ENCODE results near the gene SHISA7.

Gene SHISA7

DNA sequence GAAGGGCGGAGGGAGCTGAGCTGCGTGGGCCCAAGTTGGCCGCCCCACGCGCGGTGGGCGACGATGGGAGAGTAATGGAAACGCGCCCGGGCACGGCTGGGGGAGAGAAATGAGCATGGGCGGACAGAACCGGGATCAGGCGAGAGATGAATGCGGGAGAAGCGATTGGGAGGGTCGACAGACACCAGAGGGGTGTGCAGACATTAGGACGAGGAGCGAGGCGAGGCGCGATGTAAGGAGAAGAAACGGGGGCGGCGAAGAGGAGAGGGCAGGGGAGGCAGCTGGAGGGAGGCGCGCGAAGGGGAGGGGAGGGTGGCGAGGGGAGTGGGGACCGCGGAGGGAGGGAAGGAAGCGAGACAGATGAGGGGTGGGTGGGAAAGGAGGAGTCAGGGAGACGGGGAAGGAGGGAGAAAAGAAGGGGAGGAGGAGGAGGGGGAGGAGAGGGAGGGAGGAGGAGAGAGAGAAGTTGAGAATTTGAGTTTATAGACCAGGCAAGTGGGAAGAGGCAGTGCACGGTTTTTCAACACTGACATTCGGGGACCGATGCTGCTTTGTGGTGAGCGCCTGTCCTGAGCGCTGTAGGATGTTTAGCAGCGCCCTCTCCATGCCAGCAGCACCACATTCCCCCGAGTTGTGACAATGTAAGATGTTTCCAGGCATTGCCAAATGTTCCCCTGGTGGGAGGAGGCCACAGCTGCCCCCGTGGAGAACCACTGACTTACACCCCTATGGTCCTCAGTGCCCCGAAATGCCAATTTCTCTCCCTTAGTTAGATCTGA lies at the start of gene SHISA7:
SHISA7 (minus strand) TSS at position 256 of the 779 bp plus-strand sequence. CDS start 437 bp downstream, outside the sequence.
- DNase-seq (ENCODE audit: low read depth in 1 of 2, low spot score in 1 of 2): no peak

DNA sequence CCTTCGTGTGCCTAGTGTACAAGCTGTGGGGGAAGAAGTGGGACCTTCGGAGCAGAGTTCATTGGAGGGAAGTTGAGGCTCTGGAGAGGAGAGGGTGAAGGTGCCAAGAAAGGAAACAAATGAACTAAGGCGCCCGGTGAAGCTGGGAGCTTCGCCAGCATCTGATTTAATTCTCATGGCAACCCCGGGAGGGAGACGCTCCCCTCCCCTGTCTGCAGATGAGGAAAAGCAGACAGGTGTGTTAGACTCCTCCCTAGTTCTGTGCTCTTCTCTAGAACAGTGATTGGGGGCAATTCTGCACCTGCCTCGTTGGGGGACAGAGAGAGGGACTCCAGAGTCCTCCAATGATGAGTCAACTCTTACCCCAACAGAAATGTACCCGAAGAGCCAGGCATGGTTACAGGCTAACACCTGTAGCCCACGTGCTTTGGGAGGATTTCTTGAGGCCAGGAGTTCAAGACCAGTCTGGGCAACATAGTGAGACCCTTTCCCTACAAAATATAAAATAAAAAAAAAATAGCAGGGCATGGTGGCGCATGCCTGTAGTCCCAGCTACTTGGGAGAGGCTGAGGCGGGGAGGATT lies 49.4 kb upstream of the SHISA7 start:
- DNase-seq (ENCODE audit: low read depth in 1 of 2, low spot score in 1 of 2): no peak

DNA sequence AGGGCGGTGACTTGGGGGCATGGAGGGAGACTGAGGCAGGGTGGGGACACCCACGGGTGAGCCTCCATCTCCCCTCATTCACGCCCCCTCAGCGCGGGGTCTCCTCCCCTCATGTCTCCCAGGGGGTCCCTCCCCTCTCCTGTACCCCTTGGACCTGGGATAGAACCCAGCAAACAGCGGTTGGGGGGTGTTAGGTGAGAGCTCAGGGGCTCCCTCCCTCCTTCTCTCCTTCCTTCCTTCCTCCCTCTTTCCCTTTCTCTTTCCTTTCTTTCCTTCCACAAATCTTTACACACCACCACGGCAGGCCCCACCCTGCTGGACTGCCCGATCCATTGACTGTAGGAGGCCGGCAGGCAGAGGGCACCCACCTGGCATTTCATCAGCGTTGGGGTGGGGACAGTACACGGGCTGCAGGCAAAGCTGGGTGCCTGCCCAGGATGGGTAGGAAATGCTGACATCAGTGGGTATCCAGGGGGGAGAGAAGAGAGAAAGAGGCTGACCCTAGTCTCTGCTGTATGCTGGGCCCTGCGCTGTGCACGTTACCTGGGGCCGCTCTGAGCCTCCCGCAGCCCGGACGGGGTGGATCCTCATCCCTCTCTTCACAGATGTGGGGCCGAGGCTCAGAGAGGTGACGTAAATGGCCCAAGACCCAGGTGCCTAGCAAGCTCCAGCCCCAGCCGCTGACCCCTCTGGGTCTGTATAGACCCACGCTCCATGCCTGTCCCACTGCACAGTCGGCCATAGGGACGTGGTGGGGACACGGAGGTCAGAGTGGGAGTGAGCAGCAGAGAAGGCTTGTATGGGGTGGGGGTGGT lies 48.7 kb upstream of the SHISA7 start:
- no peak for DNase-seq (ENCODE audit: low read depth in 1 of 2, low spot score in 1 of 2)

DNA sequence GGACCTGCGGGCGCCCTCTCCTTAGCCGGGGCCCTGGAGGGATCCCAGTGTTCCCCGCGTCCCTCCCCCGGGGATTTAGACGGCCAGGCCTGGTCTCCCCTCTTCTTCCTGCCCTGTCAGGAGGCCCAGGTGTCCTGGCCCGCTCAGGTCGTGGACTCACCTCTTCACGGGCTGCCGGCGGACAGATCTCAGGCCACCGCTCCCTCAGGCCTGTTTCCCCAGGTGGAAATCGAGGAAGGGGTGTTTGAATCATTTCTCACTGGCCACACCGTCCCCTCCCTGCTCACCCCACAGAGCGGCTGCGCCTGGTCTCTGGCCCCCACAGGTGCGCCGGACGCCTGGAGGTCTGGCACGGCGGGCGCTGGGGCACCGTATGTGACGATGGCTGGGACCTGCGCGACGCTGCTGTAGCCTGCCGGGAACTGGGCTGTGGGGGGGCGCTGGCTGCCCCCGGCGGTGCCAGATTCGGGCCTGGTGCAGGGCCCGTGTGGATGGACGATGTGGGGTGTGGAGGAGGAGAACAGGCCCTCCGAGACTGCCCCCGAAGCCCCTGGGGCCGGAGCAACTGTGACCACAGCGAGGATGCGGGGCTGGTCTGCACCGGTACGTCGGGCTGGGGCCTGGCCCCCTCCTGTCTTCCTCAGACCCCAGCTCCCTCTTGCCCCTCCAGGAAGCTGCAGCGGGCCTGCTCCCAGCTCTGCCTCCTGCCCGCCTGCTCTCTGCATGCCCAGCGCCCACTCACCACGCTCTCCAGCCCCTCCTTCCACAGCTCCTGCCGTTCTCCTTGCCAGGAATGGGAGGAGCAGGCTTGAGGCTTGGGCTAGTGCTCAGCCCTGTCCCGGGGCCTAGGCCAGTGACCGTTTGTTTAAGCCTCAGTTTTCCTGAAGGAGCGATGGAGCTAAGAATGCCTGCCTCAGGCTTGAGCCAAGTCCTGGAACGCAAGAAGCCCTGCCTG lies 47.7 kb upstream of the SHISA7 start:
- no peak for DNase-seq (ENCODE audit: low read depth in 1 of 2, low spot score in 1 of 2)

DNA sequence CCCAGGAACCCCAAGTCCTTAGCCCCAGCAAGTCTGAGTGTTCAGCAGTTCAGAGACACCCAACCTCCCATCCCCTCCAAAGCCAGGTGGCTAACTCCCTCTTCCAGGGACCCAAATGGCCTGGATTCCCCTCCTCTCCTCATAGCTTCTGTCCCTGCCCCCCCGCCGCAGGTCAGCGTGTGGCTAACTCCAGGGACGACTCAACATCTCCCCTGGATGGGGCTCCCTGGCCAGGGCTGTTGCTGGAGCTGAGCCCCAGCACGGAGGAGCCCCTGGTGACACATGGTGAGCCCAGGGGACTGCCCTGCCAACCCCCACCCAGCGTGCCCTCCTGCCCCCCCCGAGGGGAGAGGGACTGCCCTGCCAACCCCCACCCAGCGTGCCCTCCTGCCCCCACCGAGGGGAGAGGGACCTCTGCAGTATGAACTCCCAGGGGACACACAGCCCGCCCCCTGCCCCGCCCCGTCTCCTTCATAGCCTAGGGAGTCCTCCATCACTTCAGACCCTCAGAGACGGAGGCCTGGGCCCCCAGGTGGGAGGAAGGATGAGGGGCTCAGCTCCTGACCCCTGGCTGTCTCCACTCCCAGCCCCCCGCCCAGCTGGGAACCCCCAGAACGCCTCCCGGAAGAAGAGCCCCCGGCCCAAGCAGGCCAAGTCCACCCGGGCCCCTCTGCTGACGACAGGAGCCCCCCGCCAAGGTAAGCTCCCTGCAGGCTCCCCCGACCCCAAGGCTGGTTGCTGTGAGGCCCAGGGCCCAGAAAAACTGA lies 46.8 kb upstream of the SHISA7 start:
- DNase-seq (ENCODE audit: low read depth in 1 of 2, low spot score in 1 of 2): no peak

DNA sequence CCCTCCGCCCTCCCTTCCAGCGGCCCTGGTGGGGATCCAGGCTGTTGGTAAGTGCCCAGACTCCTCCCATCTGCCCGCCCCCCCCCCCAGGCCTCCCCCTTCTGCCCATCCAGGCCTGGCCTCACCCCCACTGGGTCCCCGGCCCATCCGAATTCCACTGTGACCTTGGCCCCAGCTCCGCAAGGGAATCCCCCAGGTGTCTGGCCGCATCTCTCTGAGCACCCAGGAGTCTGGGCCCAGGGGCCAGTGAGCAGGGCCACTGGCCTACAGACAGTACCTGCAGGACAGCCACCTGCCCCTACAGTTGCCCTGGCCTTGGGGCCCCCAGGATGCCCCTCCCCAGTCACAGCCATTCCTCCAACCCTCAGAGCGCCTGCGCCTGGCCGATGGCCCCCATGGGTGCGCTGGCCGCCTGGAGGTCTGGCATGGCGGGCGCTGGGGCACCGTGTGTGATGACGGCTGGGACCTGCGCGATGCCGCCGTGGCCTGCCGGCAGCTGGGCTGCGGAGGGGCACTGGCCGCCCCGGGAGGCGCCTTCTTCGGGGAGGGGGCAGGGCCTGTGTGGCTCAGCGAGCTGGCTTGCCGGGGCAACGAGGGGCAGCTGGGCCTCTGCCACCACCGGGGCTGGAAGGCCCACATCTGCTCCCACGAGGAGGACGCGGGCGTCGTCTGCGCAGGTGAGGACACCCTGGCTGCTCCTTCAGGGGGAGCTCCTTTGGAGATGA lies 46.0 kb upstream of the SHISA7 start:
- DNase-seq (ENCODE audit: low read depth in 1 of 2, low spot score in 1 of 2): no peak

DNA sequence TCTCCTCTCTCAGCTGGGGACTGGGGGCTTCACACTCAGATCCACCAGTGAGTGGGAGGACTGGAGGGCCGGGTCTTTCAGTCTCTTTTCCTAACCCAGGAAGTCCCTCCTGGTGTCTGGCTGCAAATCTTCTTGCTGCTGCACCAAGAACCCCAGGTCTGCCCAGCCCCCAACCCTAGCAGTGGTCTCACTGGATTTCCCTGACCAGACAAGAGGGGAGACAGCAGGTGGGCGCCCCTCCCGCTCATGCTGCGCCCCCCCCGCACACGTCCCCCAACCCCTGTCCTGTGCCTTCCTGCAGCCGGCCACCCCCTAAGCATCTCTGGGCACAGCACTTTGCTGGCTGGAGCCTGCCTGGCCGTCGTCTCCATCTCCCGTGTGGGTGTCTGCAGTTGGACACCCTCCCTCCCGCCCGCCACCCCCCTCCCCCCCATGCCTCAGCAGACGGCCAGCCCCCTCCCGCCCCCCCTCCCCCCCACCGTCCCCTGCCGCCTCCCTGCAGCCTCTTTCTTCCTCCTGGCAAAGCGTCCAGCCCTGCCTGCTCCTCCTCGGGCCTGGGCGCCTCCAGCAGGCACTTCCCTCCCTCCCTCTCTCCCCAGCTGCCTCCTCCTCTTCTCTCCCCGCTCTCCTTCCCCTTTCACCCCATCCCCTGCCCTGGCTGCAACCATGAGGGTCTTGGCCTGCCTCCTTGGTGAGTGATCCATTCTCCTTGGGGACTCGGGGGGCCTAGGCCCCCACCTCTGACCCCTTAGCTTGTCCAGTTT lies 45.0 kb upstream of the SHISA7 start, which contains the start of gene SSC5D:
SSC5D (plus strand) TSS at position 513 of the 764 bp plus-strand sequence; CDS start at position 667, 154 bp downstream.
- DNase-seq (ENCODE audit: low read depth in 1 of 2, low spot score in 1 of 2): no peak

DNA sequence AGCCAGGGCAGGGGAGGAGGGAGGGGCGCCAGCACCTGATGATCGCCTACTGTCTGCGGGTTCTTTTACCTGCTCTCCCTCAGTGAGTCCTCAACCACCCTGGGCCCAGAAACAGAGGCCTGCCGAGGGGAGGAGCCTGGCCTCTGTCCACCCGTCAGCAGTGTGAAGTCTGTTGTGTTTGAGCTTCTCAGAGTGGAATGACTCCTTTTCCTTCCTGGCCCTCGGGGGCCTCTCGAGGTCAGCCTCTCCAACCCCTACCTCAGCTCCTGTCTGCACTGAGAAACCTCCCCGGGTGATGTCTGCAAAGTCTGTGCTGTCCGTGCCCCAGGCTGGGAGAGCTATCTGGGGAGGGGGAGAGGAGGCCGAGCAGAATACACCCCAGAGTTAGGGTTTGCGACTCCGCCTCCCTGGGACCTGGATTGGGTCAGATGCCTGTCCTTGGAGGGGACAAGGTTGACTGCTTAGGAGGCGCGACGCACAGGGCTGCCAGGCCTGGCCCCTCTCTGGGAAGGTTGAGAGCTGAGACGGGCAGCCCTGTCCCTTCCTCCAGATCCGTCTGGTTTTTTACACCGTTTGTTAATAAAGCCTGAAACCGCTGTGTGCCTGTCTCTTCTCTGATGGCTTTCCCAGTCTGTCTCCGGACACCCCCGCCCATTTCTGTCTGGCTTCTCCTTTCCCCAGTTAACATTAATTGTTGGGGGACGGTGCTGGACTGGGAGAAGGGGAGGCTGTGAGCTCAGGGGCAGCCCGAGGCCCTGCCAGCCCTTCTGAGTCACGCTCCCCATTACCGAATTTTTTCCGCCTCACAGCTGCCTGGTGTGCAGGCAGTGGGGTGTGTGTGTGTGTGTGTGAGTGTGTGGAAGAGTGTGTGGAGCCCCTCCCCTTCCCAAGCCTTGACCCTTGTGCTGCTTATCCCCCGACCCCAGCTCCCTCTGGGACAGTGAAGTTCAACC lies 44.1 kb upstream of the SHISA7 start:
- DNase-seq (ENCODE audit: low read depth in 1 of 2, low spot score in 1 of 2): no peak

DNA sequence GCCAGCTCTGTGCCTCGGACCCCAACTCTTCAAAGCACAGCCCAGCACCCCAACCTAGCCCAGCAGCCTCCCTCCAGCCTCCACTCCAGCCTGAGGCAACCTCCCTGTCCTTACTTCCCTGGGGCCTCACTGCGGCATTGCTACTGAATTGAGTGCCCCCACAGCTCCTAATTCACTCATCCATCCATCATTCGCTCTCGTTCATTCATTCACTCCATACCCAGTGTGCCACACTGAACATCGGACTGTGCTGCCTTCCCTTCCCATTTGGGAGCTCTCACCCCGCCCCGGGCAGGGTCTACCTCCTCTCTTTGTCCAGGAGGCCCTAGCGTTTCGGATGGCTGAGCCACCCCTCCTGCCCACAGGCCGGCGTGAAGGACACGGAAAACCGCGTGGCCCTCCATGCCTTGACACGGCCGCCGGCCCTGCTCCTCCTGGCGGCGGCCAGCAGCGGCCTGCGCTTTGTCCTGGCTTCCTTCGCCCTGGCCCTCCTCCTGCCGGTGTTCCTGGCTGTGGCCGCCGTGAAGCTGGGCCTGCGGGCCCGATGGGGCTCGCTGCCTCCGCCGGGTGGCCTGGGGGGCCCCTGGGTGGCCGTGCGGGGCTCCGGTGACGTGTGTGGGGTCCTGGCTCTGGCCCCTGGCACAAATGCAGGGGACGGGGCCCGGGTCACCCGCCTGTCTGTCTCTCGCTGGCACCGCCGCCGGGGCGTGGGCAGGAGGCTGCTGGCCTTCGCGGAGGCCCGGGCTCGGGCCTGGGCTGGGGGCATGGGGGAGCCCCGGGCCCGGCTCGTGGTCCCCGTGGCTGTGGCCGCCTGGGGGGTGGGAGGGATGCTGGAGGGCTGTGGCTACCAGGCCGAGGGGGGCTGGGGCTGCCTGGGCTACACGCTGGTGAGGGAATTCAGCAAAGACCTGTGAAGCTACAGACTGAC lies 43.2 kb upstream of the SHISA7 start:
- DNase-seq (ENCODE audit: low read depth in 1 of 2, low spot score in 1 of 2): no peak

DNA sequence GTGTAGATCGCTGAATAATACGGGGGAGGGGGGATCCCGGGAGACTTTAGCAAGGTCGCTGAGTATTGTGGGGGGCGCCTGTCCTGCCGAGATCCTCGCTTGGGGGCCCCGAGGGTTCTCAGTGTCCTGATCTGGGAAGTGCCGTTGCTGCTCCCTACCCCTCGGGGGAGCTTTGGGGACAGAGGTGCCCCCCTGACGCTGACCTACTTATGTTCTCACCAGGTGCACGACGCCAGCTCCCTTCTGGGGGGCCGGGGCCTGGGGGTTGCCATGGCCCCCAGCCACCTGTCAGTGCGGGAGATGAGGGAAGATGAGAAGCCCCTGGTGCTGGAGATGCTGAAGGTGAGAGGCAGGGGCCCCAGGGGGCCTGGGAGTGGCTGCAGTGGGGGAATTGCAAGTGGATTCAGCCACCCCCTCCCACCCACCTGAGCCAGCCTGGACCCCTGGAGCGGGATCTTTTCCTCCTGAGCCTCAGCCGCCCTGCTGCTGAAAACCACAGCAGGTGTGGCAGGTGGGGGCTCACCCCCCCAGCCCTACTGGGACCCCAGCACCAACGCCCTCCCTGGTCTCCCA lies 42.4 kb upstream of the SHISA7 start:
- no peak for DNase-seq (ENCODE audit: low read depth in 1 of 2, low spot score in 1 of 2)

DNA sequence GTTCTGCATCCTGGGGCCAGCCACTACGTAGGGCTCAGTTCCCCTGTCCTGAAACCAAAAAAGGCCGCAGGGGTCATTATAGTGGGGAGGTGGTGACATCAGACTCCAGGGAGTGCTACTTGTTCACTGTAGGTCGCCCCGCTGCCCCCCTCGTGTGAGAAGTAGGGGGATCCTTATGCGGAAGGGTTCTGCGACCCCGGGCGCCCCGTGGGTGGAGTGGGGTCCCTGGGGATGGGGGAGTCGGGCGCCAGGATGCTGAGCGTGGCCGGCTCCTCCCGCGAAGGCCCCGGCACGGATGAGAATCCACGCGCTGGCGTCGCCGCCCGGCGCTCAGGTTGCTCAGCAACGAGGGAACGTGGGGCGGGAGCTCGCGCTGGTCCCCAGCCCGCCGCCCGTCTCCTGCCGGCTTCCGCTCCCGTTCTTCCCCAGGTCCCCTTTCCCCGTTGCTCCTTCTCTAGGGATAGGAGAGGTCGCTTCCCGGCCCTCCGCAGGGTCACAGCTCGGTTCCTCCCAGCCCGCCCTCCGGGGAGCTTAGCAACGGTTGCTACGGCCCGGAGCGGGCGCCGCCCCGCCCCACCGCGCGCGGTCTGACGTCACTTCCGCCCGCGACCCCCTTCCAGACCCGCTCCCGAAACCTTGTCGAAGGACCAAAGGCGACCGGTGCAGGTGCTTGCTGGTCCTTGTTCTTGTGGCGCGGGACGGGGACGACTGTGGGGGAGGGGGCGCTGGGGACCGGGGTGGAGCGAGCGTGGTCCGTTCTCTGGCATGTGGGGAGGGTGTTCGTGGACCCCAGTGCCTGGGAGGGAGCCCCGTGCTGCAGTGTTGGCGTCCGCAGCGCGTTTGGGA lies 41.7 kb upstream of the SHISA7 start, which contains the start of gene NAT14:
NAT14 (plus strand) TSS at position 596 of the 846 bp plus-strand sequence. CDS start 521 bp downstream, outside the sequence.
- peak; percentile 13 to 51 for DNase-seq (ENCODE audit: low read depth in 1 of 2, low spot score in 1 of 2)

DNA sequence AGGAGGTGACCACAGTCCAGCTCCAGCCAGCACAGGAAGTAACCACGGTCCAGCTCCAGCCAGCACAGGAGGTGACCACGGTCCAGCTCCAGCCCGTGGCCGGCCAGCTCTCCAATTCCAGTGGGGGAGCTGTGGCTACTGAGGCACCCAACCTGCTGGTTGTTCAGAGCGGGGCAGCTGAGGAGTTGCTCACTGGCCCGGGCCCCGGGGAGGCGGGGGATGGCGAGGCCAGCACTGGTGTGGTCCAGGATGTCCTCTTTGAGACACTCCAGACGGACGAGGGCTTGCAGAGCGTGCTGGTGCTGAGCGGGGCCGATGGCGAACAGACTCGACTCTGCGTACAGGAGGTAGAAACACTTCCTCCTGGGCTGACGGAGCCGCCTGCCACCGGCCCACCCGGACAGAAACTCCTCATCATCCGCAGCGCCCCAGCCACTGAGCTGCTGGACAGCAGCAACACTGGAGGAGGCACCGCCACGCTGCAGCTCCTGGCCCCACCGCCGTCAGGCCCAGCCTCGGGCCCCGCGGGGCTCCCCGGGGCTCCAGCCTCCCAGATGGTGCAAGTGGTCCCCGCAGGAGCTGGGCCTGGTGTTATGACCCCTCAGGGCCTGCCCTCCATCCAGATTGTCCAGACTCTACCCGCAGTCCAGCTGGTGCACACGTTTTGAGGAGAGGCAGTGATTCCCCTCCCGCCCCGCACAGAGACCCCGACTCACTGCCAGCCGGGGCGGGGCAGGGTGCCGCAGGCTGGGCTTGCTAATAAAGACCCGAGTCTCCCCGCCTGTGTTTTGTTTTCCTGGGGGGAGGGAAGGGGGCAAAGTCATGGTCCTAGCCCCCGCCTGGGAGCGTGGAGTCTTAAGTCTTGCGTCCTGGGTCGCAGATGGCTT lies 40.8 kb upstream of the SHISA7 start:
- no peak for DNase-seq (ENCODE audit: low read depth in 1 of 2, low spot score in 1 of 2)

DNA sequence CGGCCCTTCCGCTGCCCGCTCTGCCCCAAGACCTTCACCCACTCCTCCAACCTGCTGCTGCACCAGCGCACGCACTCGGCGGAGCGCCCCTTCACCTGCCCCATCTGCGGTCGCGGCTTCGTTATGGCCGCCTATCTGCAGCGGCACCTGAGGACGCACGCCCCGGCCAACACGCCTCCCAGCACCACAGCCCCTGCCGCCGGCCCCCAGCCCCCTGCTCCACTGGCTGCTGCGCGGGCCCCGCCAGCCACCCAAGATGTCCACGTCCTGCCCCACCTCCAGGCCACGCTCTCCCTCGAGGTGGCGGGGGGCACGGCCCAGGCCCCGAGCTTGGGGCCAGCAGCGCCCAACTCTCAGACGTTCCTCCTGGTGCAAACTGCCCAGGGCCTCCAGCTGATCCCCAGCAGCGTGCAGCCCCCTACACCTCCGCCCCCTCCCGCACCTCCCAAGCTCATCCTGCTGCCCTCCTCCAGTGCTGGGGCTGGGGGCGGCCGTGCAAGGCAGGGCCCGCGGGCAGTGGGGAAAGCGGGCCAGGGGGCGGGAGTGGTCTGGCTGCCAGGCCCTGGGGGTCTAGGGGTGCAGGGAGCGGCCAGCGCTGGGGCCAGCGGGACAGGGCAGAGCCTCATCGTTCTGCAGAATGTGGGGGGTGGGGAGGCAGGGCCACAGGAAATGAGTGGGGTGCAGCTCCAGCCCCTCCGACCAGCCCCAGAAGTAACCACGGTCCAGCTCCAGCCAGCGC lies 40.0 kb upstream of the SHISA7 start:
- DNase-seq (ENCODE audit: low read depth in 1 of 2, low spot score in 1 of 2): no peak

Data from activated T-helper 1 cell treated with anti-CD3 and anti-CD28 coated beads, Interleukin-2, amount 50 U/mL, for 16 hours (primary cell).